Colon (tissue), 2 donors: ENCODE results near the gene RDM1.
"Not testable (repeated sequence)": the region's sequence is repeated elsewhere in the genome, so short reads cannot be mapped to it uniquely, and the experiment has no call there.

Experiments
- FAIRE-seq: peaks from 2 replicates; lab custom pipeline; 2012; peaks lifted over from hg19 to GRCh38; lab: Jason Lieb, UNC
- donor health status: control.
- donor health status: control.

The RDM1 gene

DNA sequence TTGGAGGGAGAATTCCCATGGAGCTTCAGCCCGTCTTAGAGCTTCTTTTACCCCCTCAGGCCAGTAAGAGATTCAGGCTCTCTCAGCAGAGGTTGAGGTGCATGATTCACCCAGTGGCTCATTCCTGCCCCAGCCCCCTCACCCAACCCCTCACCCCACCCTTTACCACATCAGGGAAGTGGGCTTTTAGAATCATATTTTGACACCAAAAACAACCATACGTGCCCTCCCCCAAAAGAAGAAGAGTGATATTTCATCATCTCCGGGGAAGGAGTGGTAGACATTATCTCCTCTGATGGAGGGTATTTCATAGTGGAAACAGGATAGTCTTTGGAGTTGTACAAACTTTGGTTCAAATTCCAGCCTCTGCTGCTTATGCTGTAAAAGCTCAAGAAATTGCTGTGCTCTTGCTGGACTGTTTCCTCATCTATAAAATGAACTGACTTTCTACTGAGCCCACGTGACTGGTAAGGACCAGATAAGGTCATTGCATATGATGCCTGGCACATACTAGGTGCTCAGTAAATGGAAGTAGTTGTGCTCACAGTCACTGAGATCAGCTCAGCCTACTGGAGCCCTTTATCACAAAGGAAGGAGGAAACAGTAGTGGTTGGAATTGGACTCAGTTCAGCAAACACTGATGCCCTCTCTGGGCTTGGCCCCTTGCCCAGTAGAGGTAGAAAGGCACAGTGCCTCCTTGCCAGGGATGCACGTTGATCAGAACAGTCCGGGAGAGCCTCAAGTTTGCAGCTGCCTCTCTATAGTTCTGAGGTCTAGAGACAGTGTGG, 32.1 kb downstream of the RDM1 start:
- no peak for FAIRE-seq

DNA sequence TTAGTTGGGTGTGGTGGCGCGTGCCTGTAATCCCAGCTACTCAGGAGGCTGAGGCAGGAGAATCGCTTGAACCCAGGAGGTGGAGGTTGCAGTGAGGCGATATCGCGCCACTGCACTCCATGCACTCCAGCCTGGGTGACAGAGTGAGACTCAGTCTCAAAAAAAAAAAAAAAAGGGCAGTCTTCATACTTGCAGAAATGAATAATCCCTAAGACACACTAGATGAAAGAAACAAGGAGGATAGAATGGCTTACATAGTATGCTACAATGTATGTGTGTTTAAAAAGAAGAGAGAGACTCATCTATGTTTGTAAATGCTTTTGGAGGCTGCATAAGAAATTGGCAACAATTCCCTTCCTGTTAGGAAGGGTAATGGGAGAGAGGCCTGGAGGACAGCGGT, 32.8 kb downstream of the RDM1 start:
- FAIRE-seq = not testable (repeated sequence)

DNA sequence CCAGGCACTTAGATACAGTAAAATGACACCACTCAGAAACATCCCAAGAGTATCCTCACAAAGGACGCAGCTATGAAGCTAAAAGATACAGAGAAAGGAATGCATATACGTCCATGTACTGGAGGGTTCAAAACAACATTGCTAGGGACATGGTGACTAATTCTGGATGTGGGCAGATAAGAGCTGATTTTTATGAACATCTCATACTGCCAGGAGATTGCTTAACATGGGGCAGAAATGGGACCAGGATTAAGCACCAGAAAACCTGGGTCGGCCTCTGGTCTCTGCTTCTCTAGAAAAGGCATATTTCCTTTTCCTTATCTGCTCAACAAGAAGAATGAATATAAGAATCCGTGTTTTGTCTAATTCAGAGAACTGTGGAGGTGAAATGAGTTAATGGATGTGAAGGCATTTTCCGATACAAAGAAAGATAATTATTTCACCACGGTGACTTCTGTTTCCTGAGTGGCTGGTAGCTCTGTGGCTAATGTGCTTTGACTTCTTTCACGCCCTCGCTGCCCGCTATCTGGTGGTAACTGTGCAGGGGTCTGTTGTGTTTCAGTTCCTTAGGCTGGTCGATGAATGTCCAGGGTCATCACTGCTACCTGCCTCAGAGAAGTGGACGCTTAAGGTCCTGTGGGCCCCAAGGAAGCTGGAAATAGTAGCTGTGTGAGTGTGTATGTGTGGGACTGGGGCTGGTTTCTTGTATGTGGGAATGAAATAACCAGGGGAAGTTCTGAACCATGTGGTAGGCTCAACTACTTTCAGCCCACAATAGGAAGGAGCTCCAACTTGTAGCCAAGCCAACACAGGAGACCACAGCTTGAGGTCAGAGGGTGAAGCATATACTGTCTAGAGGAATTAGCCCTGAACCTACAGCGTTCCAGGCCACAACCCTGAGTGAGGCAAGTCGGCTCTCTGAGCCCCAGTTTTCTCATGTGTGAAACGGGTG, 34.7 kb downstream of the RDM1 start:
- FAIRE-seq = no peak

DNA sequence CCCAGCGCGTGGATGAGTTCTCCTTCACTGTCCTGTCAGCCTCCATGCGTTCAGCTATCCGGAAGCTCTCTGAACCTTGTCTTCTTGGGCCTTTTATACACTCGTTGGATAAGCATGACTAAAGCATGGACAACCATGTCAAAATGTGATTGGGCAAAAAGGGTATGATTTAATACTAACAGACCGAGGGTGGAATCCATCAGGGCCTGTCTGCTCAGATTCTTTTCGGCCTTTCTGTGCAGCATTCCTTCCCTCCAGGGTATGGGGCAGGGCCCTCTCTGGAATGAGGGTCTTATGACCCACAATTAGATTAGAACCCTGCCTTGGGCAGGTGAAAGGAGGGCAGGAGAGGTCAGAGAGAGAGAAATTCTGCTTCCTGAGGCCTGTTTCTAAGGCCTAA, 36.4 kb downstream of the RDM1 start:
- no peak for FAIRE-seq

DNA sequence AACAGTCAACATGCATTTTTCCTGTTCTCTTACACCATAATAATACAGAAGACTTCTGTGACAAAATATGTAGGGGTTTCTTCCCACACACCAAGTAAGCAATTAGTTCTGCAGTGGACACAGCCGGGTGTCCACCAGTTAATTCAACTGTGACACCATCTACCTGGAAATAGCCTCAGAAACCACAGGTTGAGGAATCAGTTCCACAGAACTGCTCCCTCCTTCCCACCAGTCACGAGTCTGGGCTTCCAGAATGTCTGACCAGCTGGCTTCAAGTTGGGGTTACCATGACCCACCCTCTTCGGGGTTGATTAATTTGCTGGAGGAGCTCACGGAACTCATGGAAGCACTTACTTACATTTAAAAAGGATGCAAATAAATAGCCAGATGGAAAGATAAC, 36.8 kb downstream of the RDM1 start:
- no peak for FAIRE-seq

DNA sequence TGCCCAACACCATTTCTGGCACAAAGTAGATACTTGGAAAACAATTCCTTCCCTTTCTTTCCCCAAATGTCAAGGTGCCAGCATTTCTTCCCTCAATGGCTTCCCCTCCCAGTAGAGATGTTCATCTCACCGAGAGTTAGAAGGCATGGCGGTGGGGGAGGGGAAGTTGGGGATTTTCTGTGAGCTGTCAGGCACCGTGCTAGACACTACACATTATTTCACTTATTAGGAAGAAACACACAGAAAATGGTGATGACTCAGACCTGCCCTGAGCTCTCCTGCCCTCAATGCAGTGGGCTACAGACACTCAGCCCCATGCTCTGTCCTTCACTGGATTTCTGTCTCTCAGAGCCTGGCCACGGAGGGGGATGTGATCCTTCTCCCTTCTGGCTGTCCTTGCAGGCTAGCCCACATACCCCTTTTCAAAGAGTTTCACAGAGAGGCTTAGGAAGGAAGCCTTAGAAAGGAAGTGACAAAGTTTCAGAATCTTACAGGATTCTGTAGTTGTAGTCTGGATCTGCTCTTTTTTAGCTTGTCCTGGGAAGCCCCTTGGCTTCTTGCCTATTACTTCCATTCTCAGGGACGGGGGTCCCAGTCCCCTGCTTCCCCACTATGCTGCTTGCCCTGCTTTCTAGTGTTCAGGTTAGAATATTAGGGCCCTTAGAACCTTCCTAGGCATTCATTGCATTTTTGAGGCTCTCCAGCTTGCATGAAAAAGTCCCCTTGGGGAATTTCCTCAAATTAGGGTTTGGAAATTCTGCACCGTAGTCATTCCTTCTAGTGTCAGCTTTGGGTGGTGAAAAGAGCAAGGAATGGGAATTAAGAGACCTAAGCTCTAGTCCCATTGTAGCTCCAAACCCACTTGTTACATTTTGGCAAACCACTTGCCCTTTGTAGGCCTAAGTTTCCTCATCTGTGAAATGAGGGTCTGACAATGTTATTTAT, 38.2 kb downstream of the RDM1 start:
- no peak for FAIRE-seq

DNA sequence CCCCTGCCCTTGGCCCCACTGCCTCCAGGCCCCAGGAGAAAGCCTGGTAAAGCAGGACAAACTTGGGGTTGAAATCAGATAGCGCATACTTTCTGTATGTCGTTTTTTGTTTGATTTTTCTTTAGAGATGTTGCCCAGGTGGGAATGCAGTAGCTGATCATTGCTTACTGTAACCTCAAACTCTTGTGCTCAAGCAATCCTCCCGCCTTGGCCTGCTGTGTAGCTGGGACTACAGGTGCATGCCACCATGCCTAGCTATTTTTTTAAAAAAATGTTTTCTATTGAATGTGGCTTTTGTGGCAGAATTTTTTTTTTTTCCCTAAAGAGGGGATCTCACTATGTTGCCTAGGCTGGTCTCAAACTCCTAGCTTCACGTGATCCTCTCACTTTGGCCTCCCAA, 39.3 kb downstream of the RDM1 start:
- no peak for FAIRE-seq

DNA sequence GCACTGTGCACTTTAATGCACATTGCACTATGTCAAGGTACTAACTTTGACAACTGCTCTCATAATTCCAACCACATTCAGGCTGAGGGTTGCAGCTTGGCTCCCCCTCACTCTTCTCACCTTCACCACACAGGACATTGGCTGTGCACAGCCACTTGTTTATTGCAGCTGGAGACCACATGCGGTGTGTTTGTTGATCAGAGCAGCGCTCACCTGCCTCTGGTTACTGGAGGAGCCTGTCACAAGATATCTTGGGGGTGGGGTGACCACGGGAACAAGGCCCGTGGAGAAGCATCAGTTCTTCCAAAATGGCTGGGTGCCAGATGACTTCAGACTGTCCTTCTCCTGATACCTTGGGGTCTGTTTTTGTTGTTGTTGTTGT, 39.8 kb downstream of the RDM1 start:
- no peak for FAIRE-seq

DNA sequence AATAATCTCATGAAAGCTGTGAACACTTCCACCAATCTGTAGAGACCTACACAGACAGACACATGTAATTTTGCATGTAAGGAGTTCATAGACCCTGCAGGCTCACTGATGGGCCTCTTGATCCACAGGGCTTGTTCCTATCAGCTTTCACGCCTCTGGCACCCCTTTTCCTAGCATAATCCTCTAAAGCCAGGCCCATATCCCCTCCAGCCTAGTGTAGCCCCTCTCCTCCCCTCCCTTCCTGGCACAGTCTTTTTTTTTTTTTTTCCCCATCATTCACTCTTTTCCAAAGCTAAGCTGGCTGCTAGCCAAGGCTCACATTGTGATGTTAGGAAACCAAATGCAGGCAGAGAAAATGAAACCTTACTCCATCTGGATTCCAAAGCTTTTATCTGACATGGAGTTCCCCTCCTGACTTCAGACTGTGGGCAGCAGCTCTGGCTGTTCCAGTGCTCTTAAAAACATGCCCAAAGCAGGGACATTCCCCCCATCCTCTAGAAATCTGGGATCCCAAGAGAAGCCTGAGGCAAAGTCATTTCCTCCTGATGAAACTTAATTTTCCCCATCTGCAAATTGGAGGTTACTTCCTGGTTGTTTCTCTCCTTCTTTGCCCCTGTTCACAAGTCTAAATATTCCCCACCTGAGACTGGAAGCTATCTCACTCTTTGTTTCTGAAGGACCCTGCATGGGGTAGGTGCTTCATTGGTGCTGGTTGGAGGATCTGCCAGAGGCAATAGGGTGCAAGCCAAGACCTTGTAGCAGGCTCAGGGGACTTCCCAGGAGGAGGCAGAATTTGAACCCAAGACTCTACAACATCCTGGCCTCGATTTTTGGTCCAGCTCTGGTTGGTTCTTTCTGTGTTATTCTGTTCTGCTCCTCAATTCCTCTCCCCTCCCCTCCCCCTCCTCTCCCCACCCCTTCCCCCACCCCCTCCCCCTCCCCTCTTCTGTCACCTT, 40.5 kb downstream of the RDM1 start:
- no peak for FAIRE-seq

DNA sequence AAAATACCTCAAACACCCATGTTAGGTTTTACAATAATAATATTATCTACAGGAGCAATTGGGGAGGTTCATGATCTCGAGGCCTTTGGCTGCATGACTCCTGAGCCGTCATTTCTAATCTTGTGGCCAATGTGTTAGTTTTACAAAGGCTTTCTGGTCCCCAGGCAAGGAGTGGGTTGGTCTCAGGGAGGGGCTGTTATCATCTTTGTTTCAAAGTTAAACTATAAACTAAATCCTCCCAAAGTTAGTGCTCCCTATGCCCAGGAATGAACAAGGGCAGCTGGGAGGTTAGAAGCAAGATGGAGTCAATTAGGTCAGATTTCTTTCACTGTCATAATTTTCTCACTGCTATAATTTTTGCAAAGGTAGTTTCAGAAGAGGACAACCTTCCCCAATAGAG, 41.3 kb downstream of the RDM1 start:
- no peak for FAIRE-seq

DNA sequence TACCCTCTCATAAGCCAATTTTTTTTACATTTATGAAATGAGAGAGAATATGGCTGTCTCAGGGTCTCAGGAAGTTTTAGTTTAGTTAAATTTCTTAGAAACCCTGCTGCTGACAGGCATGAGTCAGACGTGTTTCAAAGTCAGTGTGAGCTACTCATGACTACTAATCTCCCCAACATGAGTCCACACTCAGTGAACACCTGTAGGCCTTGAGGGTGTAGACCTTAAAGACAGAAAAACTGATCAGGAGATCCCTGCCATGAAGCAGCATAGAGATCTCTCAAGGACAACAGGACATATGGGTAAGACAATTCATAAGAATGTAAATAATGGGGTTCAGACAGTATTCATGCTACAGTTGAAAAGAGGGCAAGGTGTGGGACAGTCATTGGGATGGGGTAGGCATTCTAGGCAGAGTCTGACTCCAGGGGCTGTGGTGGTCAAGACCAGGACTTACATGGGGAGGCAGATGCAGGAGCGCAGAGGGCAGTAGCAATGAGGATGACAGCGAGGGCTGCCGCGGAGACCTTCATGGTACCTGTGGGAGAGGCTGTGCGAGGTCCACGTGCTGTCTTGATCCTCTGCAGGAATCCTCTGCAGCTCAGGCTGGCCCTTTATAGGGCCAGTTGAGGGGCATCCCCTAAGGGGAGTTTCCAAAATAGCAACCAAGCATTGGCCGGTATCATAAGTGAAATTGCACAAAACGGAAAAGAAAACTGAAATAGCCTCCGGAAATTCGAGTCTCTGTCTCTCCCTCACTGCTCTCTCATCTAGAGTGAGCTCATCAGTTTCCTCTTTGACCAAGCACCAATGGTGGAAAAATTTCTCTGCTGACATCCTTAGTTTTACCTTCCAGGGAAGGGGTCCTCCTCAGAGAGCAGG, 50.6 kb downstream of the RDM1 start, which contains the start of gene CCL5:
Gene CCL5, minus strand, starts transcription at position 588 of the 882 bp plus-strand sequence.
- FAIRE-seq = no peak

DNA sequence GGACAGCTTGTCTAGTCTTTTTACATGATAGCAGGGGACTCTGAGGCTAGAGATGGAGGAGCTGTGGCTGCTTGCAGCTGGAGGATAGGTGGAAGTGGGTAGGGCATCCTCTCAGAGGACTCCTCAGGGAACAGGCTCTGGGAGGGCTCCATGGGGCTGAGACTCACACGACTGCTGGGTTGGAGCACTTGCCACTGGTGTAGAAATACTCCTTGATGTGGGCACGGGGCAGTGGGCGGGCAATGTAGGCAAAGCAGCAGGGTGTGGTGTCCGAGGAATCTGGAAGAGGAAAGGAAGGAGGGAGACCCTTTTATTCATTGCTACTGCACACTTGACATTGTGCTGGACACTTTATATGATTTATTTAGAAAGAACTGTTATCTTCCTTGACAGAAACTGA, 52.2 kb downstream of the RDM1 start:
- FAIRE-seq = no peak

DNA sequence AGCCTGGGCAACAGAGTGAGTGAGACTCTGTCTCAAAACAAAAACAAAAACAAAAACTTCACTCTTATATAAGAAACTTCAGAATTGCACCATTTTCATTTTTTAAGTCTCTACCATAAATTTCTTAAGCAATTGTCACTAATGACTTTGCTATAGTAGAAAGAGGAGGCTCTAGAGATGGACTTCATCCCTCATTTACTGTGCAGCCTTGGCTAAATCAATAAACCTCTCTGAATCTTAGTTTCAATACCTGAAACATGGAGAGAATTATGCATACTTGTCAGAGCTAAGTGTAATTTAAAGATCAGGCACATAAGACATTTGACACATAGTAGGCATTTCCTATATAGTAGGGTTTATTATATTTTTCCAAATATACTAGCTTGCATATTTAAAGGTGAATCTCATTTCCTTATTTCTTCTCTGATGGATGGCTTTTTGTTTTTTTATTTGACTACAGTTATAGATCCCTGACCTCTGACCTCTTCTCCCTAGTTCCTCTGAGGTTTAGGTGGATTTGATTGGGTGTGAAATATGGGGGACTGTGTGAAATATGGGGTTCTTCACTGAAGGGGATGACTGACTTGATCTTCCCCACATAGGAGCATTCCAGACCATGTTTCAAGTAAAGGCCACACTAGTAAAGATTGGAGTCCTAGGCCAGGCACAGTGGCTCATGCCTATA, 53.1 kb downstream of the RDM1 start:
- FAIRE-seq = no peak

DNA sequence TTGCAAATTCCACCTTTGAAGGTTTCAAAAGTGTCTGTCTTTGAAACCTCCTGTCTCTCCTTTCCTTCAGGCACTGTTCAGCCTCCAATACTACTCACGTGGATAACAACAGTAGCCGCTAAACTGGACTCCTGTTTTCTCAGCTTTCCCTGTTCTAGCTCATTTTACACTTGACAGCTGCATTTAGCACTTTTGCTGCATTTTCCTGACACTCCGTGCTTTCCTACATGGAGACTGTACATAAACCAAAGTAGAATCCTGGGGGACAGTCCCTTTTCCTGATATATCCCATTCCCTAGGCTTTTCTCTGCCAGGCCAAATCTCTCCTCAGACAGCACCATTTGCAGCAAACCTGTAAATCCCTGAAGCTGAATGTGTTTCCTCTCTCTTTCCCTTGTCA, 54.0 kb downstream of the RDM1 start:
- no peak for FAIRE-seq

DNA sequence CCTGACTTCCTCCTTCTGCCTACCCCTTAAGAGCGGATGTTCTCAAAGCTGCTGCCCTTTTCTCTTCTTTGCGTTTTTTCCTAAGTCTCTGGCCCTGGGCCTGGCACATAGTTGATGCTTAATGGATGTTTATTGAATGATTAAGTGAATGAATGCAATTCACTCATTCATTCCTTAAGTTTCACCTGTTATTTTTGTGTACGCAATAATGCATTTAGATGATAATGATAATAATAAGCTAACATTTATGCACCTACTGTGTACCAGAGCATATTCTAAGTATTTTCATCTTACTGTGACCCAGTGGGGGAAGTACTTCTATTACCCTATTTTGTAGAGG, 54.8 kb downstream of the RDM1 start:
- no peak for FAIRE-seq

DNA sequence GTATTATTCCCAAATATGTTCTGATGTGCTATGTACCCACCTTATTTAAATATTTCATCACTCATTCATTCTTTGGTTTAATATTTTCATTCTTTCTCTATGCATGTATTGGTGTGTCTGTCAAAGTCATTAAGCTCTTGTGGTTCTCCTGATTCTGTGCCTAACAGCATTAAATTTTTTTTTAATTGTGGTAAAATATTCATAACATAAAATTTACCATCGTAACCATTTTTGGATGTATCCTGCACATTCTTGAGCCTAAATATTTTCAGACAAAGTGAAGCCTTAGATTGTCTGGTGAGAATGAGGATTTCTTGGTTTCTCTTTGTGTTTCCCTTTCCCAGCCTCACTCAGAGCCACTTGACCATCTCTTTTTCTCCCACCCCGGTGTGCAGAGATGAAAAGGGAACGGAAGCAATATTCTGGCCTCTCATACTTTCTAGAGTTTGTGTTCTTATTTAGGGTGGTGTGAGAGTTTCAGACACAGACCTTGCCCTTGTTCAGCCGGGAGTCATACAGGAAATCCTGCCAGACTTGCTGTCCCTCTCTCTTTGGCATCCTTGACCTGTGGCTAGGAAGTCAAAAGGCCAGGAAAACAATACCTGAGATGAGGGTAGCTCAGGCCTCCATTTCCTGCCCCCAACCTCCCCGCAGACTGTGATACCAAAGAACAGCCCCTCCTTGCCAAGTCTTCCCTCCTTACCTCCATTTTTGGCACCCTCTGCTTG, 55.3 kb downstream of the RDM1 start:
- FAIRE-seq = no peak

DNA sequence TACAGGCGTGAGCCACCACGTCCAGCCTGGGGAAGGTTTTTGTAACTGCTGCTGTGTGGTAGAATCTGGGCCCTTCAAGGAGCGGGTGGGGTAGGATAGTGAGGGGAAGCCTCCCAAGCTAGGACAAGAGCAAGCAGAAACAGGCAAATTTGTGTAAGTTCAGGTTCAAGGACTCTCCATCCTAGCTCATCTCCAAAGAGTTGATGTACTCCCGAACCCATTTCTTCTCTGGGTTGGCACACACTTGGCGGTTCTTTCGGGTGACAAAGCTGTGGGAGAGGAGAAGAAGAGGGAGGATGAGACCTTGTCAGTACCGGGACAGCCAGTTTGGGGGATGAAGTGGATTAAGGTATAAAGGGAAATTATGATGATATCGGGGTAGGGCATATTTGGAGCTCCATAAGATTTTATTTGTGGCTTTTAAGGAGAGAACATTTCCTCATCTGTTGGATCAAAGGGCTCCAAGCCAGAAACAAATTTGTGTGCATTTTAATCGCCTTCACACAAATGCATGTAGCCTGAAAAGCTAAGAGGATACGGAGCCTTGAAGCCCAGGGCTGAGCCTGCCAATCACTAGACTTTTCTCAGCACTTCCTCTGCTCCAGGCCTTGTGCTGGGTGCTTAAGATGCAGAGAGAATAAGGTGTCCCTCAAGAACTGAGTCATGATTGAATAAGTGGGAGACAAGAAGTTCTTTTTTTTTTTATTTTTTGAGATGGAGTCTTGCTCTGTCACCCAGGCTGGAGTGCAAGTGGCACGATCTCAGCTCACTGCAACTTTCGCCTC, 58.2 kb downstream of the RDM1 start:
- no peak for FAIRE-seq
